Measurements from ENCODE around the gene DCP1B.

DCP1B gene

DNA sequence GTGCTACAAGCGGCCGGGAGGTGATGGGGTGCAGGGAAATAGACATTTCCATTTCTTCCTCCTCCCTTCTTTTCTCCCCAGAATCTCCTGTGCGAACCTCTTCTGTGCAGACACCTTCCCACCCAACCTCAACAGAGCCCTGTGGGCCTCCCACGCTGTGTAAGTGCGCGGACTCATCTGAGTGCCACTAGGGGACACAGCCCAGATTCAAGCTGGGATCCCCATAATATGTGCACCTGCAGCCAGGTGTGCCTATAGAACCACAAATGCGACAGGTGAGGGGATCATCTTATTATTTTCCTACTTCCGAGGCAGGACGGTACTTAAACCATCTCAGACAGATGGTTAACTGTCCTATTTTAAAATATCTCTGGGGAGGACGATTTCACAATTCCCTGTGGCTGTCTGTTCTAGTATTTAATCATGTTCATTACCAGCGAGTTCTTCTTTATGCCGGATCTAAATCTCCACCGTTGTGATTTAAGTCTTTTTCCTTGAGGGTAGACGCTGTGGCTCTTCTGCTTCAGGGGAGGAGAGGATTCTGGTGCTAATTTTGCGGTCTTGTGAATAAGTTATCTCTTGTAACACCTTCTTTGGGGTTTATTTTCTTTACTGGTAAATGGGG lies 31.3 kb upstream of the DCP1B start:
- Histone ChIP-seq H3K27ac (ENCODE audit: low read length) (no peak overlapping the region), H3K27me3 (ENCODE audit: insufficient read depth, low read length) (peaks cover 60% of the 10 kb centered on the region), H3K4me3 (ENCODE audit: low read length) (peak overlapping the region; percentile 65), H3K9ac (ENCODE audit: low read depth, low read length) (no peak overlapping the region), H3K36me3 (ENCODE audit: insufficient read depth, low read depth, low read length) (no peaks in the 10 kb centered on the region), H3K4me1 (ENCODE audit: insufficient read depth, low read length) (0 out of 2 replicates have a peak, but pooled peaks cover 4% of the 10 kb centered on the region), H3K9me3 (ENCODE audit: insufficient read depth, low read depth, low read length) (no peaks in the 10 kb centered on the region)

DNA sequence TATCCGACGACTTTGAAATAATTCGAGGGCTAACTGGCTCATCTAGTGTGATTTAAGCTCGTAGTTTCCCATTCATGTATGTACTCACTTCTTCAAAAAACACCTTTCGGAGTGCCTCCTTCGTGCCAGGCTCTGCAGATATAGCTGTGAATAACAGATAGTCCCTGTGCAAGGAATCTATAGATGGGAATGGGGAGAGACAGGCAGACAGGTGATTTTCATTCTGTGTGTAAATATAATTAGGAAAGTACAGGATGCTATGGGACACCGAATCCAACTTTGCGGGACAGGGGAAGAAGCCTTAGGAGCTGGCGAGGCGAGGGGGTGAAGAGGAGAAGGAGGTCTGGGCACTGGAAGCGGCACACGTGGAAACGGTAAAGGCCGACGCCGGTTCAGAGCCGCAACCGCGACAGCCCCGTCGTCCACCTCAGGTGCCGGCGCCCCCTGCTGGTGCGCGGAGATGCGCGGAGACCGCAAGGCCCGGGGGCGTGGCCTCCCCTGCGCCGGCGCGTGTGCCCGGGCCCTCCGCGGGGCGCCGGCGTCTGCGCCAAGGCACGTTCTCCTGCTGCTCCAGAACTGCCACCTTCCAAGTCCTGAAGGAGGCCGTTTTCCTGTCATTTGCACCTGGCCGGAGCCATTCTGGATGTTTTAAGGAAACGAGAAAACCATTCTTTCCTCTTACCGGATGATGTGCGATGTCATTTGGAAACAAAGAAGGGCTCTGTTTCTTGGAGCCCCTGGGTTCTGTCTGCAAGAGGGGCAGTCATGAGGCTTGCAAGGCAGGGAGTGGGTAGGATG lies 30.6 kb upstream of the DCP1B start:
- Histone ChIP-seq H3K27me3 (ENCODE audit: insufficient read depth, low read length) (peaks cover 59% of the 10 kb centered on the region), H3K36me3 (ENCODE audit: insufficient read depth, low read depth, low read length) (no peaks in the 10 kb centered on the region), H3K9me3 (ENCODE audit: insufficient read depth, low read depth, low read length) (no peaks in the 10 kb centered on the region), H3K4me3 (ENCODE audit: low read length) (peak overlapping the region; percentile 65), H3K9ac (ENCODE audit: low read depth, low read length) (no peak overlapping the region), H3K27ac (ENCODE audit: low read length) (no peak overlapping the region), H3K4me1 (ENCODE audit: insufficient read depth, low read length) (0 out of 2 replicates have a peak, but pooled peaks cover 4% of the 10 kb centered on the region)

DNA sequence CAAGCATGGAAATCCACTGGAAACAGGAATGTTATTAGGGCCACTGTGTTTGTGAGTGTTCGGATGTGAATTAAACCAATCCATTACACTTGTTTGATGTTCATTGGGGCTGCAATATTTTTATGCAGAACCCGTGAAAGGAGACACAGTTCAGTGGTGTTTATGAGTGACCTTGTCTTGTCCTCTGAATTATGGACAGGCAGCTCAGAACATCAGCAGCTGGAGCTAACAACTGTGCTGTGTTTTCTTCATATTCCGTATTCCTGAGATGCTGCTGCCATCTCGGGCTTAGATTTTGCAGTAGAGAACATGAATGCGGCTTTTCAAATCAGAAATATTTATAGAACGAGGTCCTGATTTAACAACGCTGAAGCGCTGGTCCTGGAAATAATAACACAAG lies 28.2 kb upstream of the DCP1B start:
- Histone ChIP-seq H3K27me3 (ENCODE audit: insufficient read depth, low read length) (peaks cover 46% of the 10 kb centered on the region), H3K36me3 (ENCODE audit: insufficient read depth, low read depth, low read length) (no peaks in the 10 kb centered on the region)

DNA sequence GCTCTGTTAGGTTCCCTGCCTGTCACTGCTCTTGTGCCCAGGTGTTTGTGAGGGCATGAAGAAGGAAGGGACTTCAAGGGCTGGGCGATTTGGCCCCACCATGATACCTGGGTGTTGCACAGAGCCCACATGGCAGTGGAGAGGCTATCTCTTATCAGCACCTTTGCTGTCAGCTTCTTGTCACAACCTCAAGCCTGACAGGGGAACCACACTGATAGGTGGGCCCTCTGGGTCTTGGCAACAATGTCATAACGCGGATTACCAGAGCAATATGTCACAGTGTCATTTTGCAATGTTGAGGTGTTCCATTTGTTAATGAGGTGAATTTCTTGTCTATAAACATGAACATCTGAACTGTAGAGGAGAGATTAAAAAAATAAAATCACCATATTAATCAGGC lies 25.6 kb upstream of the DCP1B start:
- Histone ChIP-seq H3K4me3 (ENCODE audit: low read length) (no peak overlapping the region), H3K4me1 (ENCODE audit: insufficient read depth, low read length) (no peaks in the 10 kb centered on the region), H3K36me3 (ENCODE audit: insufficient read depth, low read depth, low read length) (no peaks in the 10 kb centered on the region), H3K27ac (ENCODE audit: low read length) (no peak overlapping the region), H3K27me3 (ENCODE audit: insufficient read depth, low read length) (peaks cover 36% of the 10 kb centered on the region), H3K9ac (ENCODE audit: low read depth, low read length) (no peak overlapping the region), H3K9me3 (ENCODE audit: insufficient read depth, low read depth, low read length) (no peaks in the 10 kb centered on the region)

More for the DNA sequence above, 28.2 kb upstream of the DCP1B start:
- Histone ChIP-seq H3K4me3 (ENCODE audit: low read length) (no peak overlapping the region), H3K27ac (ENCODE audit: low read length) (no peak overlapping the region), H3K9ac (ENCODE audit: low read depth, low read length) (no peak overlapping the region), H3K9me3 (ENCODE audit: insufficient read depth, low read depth, low read length) (no peaks in the 10 kb centered on the region), H3K4me1 (ENCODE audit: insufficient read depth, low read length) (0 out of 2 replicates have a peak, but pooled peaks cover 4% of the 10 kb centered on the region)

DNA sequence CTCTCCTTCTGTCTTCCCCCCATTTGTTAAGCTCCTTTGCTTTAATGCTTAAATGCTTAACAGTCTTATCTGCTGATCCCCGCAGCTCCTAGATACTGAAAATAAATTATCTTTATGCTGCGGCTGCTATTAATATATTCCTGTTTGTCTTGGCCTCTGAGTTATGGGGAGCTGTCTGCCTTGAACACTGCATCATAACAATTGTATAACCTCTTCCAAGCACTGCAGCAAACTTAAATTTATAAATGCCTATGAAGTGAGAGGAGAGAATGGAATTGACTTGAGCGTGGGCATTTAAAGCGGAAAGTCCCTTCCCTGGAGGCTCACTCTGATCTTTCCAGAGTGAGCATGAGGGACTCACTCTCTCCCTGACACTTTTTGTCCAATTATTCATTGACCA lies 23.1 kb upstream of the DCP1B start:
- Histone ChIP-seq H3K4me1 (ENCODE audit: insufficient read depth, low read length) (peaks cover 5% of the 10 kb centered on the region; the same call in 1 of the 2 replicates), H3K9me3 (ENCODE audit: insufficient read depth, low read depth, low read length) (no peaks in the 10 kb centered on the region), H3K27ac (ENCODE audit: low read length) (no peak overlapping the region), H3K36me3 (ENCODE audit: insufficient read depth, low read depth, low read length) (no peaks in the 10 kb centered on the region), H3K4me3 (ENCODE audit: low read length) (no peak overlapping the region), H3K27me3 (ENCODE audit: insufficient read depth, low read length) (peaks cover 11% of the 10 kb centered on the region; the same call in 1 of the 2 replicates), H3K9ac (ENCODE audit: low read depth, low read length) (no peak overlapping the region)

DNA sequence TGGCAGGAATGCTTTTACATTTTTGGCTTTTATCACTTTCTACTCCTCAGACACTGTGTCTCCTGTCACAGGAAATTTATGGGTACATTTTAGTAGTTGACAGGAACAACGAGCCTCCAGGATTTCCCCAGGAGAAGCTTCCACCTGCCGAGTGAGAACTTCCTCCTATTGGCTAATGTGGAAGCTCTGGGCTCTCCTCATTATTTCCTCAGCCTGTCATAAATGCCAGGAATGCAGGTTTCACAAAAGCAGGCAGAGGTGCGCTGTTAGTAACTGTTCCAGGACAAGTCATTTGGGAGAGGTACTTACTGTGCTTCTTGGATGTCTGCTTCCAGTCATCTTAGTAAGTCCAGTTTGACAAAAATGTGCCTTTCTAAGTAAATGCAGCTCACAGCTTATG lies 19.1 kb upstream of the DCP1B start:
- H3K9ac ChIP-seq (ENCODE audit: low read depth, low read length): no peak overlapping the region
- no peaks in the 10 kb centered on the region for H3K9me3 ChIP-seq (ENCODE audit: insufficient read depth, low read depth, low read length)
- H3K4me3 ChIP-seq (ENCODE audit: low read length): no peak overlapping the region
- H3K27ac ChIP-seq (ENCODE audit: low read length): no peak overlapping the region
- H3K4me1 ChIP-seq (ENCODE audit: insufficient read depth, low read length): peaks cover 5% of the 10 kb centered on the region; the same call in 1 of the 2 replicates
- H3K27me3 ChIP-seq (ENCODE audit: insufficient read depth, low read length): 0 out of 2 replicates have a peak, but pooled peaks cover 3% of the 10 kb centered on the region
- no peaks in the 10 kb centered on the region for H3K36me3 ChIP-seq (ENCODE audit: insufficient read depth, low read depth, low read length)

DNA sequence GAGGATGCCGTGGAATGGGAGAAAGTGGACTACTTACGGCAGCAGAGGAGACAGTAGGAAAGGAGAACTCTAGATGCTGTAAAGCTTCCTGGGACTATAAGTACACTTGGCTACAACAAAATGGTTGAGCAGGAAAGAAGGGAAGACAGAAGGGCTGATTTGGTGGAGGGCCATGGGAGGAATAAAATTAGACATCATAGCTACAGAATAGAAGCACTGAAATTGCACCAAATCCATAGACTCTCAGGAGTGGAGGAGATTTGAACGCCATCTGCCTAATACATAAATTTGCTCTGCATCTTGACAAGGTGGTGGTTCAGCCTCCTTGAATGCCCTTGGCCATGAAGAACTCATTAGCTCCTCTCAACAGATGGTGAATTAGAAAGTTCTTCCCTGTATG lies 16.3 kb upstream of the DCP1B start:
- Histone ChIP-seq H3K4me1 (ENCODE audit: insufficient read depth, low read length) (peaks cover 5% of the 10 kb centered on the region; the same call in 1 of the 2 replicates), H3K9me3 (ENCODE audit: insufficient read depth, low read depth, low read length) (no peaks in the 10 kb centered on the region), H3K9ac (ENCODE audit: low read depth, low read length) (no peak overlapping the region), H3K27ac (ENCODE audit: low read length) (no peak overlapping the region), H3K4me3 (ENCODE audit: low read length) (no peak overlapping the region), H3K36me3 (ENCODE audit: insufficient read depth, low read depth, low read length) (no peaks in the 10 kb centered on the region), H3K27me3 (ENCODE audit: insufficient read depth, low read length) (no peaks in the 10 kb centered on the region)

DNA sequence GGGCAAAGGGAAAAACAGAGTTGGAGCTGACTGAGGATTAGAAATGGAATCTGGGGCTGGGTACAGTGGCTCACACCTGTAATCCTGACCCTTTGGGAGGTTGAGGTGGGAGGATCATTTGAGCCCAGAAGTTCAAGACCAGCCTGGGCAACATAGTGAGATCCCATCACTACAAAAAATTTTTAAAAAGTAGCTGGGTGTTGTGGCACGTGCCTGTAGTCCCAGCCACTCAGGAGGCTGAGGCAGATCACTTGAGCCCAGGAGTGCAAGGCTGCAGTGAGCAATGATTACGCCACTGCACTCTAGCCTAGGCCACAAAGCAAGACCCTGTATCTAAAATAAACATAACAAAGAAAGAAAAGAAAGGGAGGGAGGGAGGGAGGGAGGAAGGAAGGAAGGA lies 14.9 kb upstream of the DCP1B start:
- Histone ChIP-seq H3K27ac (ENCODE audit: low read length) (no peak overlapping the region), H3K27me3 (ENCODE audit: insufficient read depth, low read length) (no peaks in the 10 kb centered on the region), H3K4me3 (ENCODE audit: low read length) (no peak overlapping the region), H3K9ac (ENCODE audit: low read depth, low read length) (no peak overlapping the region), H3K9me3 (ENCODE audit: insufficient read depth, low read depth, low read length) (no peaks in the 10 kb centered on the region), H3K4me1 (ENCODE audit: insufficient read depth, low read length) (peaks cover 5% of the 10 kb centered on the region; the same call in 1 of the 2 replicates), H3K36me3 (ENCODE audit: insufficient read depth, low read depth, low read length) (no peaks in the 10 kb centered on the region)

DNA sequence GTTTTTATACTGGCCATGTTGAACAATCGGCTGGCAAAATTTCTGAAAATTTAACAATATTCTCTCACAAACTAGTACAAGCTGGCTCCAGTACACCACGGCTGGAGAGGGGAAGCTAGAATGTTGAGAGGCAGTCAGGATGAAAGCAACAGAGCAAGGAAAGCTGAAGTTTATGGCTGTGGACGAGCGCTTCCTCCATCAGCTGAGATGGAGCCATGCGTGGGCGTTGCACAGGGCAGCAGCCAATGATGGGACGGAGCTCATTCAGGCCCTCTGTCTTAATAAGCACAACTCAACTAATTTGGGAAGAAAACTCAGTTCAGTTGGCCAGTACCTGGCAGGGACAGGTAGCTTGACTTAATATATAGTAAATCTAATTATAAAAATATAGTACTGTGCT lies 14.1 kb upstream of the DCP1B start:
- no peaks in the 10 kb centered on the region for H3K36me3 ChIP-seq (ENCODE audit: insufficient read depth, low read depth, low read length)
- H3K9me3 ChIP-seq (ENCODE audit: insufficient read depth, low read depth, low read length): no peaks in the 10 kb centered on the region
- H3K27ac ChIP-seq (ENCODE audit: low read length): no peak overlapping the region
- no peak overlapping the region for H3K4me3 ChIP-seq (ENCODE audit: low read length)
- H3K27me3 ChIP-seq (ENCODE audit: insufficient read depth, low read length): no peaks in the 10 kb centered on the region
- peaks cover 4% of the 10 kb centered on the region; the same call in 1 of the 2 replicates for H3K4me1 ChIP-seq (ENCODE audit: insufficient read depth, low read length)
- H3K9ac ChIP-seq (ENCODE audit: low read depth, low read length): no peak overlapping the region

DNA sequence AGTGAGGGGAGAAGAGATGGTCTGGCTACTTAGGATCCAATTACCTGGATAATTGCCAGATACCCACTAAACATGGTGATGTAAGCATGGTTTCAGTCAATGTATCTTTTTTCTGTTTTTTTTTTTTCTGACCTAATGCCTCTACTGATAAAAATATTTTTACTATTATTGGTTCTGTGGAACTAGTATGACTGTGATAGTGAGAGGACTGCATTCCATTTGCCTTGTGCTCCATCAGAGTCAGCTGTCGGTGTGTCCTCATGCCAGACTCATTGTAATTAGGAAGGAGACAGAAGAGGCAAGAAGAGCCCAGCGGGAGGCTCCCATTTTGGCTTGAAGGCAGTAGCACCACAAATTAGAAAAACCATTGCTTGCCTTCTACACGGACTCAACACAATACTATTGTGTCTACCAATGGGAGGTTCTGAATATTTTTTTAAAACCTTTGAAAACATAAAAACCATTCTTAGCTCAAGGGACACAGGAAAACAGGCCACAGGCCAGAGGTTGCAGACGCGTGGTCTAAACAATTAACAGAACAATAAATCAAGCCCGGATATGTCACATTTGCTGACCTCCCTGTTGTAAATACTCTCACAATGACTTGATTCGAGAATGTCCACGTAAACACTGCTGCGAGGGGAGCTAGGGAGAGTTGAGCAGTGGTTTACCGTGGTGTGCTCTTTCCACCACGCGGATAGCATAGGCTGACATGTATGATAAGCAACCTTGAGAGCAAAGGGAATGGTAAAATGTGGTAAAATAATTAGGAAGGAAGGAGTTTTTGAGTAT lies 13.5 kb upstream of the DCP1B start:
- no peaks in the 10 kb centered on the region for H3K27me3 ChIP-seq (ENCODE audit: insufficient read depth, low read length)

DNA sequence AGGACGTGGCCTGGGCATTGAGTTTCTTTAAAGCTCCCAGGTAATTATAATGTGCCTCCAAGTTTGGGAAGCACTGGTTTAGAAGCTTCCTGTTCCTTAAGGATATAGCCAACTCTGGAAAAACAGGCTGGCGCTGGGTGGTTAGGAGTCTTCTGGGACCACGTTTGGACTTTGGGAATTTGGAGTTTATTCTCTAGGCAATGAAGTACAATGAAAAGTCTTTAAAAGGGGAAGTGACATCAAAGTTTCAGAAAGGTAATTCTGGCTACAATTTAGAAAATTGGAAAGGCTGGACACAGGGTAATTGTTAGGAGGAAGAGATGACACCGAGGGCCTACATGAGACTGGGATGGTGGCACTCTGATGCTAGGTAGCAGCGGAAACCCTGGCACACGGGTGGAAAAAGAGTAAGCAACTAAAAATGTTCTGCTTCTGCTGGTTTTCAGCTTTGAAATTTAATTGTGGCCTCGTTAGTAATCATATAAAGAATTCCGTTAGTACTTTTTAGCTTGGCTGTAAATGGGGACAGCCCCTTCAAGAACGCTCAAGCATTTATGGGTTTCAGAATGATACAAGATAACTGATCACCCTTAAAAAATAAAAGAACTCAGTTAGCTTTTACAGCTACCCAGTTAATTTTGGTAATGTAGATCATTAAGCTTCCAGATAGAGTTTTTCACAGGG lies 12.7 kb upstream of the DCP1B start:
- H3K36me3 ChIP-seq (ENCODE audit: insufficient read depth, low read depth, low read length): no peaks in the 10 kb centered on the region
- H3K27ac ChIP-seq (ENCODE audit: low read length): no peak overlapping the region
- no peak overlapping the region for H3K9ac ChIP-seq (ENCODE audit: low read depth, low read length)
- H3K4me3 ChIP-seq (ENCODE audit: low read length): no peak overlapping the region
- H3K27me3 ChIP-seq (ENCODE audit: insufficient read depth, low read length): no peaks in the 10 kb centered on the region
- peaks cover 4% of the 10 kb centered on the region; the same call in 1 of the 2 replicates for H3K4me1 ChIP-seq (ENCODE audit: insufficient read depth, low read length)
- H3K9me3 ChIP-seq (ENCODE audit: insufficient read depth, low read depth, low read length): no peaks in the 10 kb centered on the region

More for the DNA sequence above, 13.5 kb upstream of the DCP1B start:
- Histone ChIP-seq H3K9me3 (ENCODE audit: insufficient read depth, low read depth, low read length) (no peaks in the 10 kb centered on the region), H3K4me3 (ENCODE audit: low read length) (no peak overlapping the region), H3K27ac (ENCODE audit: low read length) (no peak overlapping the region), H3K36me3 (ENCODE audit: insufficient read depth, low read depth, low read length) (no peaks in the 10 kb centered on the region), H3K4me1 (ENCODE audit: insufficient read depth, low read length) (peaks cover 3% of the 10 kb centered on the region; the same call in 1 of the 2 replicates), H3K9ac (ENCODE audit: low read depth, low read length) (no peak overlapping the region)
